IMR-90 (cell line): Measurements from ENCODE around the gene MMP25. TPM values are rescaled to one million over a fixed set of nuclear protein-coding genes. Genes with fewer than 3 reads are reported as not detected.

Experiments used
- ATAC-seq: fragments of 200-7000 bp; cut with Tn5 transposase; 2 replicates; pipeline ENCODE4 v1.9.1; 2020; ENCODE audit warnings: low read depth, mild to moderate bottlenecking, moderate library complexity
- BruUV-seq: library from RNA; stranded (reverse); fragments of 400-500 nt; replicated peaks from 2 replicates; lab custom pipeline; 2021; lab: Mats Ljungman, UMichigan
- CTCF ChIA-PET: fragments of 300-600 bp; formaldehyde crosslinking; extraction: SDS; loops from one replicate; lab custom pipeline; 2021; ENCODE audit warnings: antibody characterized with exemption; lab: Yijun Ruan, JAX
- POLR2A ChIA-PET: fragments of 300-600 bp; sonication (Branson Sonifier 250); formaldehyde crosslinking; loops from one replicate; lab custom pipeline; 2022; ENCODE audit warnings: antibody characterized with exemption; ENCODE audit not compliant: unreplicated experiment; lab: Charles Lee
- DNase-seq: peaks from one replicate; pipeline ENCODE4 v3.0.0; 2013
- H2AFZ ChIP-seq: replicated peaks from 2 replicates; pipeline ENCODE3; 2013; ENCODE audit warnings: low read length, mild to moderate bottlenecking; ENCODE audit not compliant: poor library complexity
- H2AK5ac ChIP-seq: 2 replicates; pipeline ENCODE4 v1.6.1; 2013; ENCODE audit warnings: low read depth, low read length, inconsistent platforms
- H2AK9ac ChIP-seq: replicated peaks from 2 replicates; pipeline ENCODE3; 2013; ENCODE audit warnings: mild to moderate bottlenecking, low read depth, low read length, moderate library complexity; ENCODE audit not compliant: poor library complexity
- H2BK120ac ChIP-seq: 2 replicates; pipeline ENCODE4 v1.6.1; 2013; ENCODE audit warnings: low read depth, low read length, inconsistent platforms
- H2BK15ac ChIP-seq: 3 replicates; pipeline ENCODE4 v1.6.1; 2013; ENCODE audit warnings: low read depth, low read length, inconsistent platforms
- H2BK20ac ChIP-seq: 2 replicates; pipeline ENCODE4 v1.6.1; 2013; ENCODE audit warnings: low read depth, mild to moderate bottlenecking, inconsistent platforms, low read length, moderate library complexity
- H2BK5ac ChIP-seq: 2 replicates; pipeline ENCODE4 v1.6.1; 2013; ENCODE audit warnings: mild to moderate bottlenecking, low read depth, low read length, inconsistent platforms; ENCODE audit not compliant: poor library complexity, severe bottlenecking
- H3K14ac ChIP-seq: replicated peaks from 2 replicates; pipeline ENCODE4 v1.6.1; 2013; ENCODE audit warnings: low read depth, low read length, inconsistent platforms
- H3K18ac ChIP-seq: 2 replicates; pipeline ENCODE4 v1.6.1; 2013; ENCODE audit warnings: low read depth, low read length, control low read depth
- H3K23ac ChIP-seq: 2 replicates; pipeline ENCODE4 v1.6.1; 2013; ENCODE audit warnings: low read depth, low read length, inconsistent platforms
- H3K27ac ChIP-seq: 2 replicates; pipeline ENCODE4 v1.5.1; 2013; ENCODE audit warnings: mild to moderate bottlenecking, control low read depth, low read length; ENCODE audit not compliant: insufficient read depth
- H3K27me3 ChIP-seq: 2 replicates; pipeline ENCODE4 v1.6.1; 2013; ENCODE audit warnings: low read length; ENCODE audit not compliant: control insufficient read depth, insufficient read depth
- H3K36me3 ChIP-seq: 2 replicates; pipeline ENCODE4 v1.6.1; 2013; ENCODE audit warnings: low read length, mixed read lengths; ENCODE audit not compliant: control insufficient read depth, insufficient read depth
- H3K4ac ChIP-seq: 2 replicates; pipeline ENCODE4 v1.6.1; 2013; ENCODE audit warnings: low read depth, low read length, inconsistent platforms
- H3K4me1 ChIP-seq: 2 replicates; pipeline ENCODE4 v1.6.1; 2013; ENCODE audit warnings: low read length, mixed read lengths; ENCODE audit not compliant: control insufficient read depth, insufficient read depth
- H3K4me2 ChIP-seq: 2 replicates; pipeline ENCODE4 v1.6.1; 2013; ENCODE audit warnings: low read depth, mild to moderate bottlenecking, control low read depth, low read length, moderate library complexity
- H3K4me3 ChIP-seq: 2 replicates; pipeline ENCODE4 v1.5.1; 2013; ENCODE audit warnings: low read depth, mild to moderate bottlenecking, control low read depth, low read length, moderate library complexity; ENCODE audit not compliant: insufficient read depth
- H3K56ac ChIP-seq: 2 replicates; pipeline ENCODE4 v1.6.1; 2013; ENCODE audit warnings: low read length, inconsistent platforms; ENCODE audit not compliant: insufficient read depth; ENCODE audit errors: extremely low read depth
- H3K79me1 ChIP-seq, 2 experiments: 2 replicates each; pipeline ENCODE4 v1.6.1; 2013; ENCODE audit warnings: low read length in 2 of 2, inconsistent platforms in 1 of 2, low read depth in 1 of 2
- H3K9ac ChIP-seq: 2 replicates; pipeline ENCODE4 v1.6.1; 2013; ENCODE audit warnings: low read depth, low read length, control low read depth
- H3K9me1 ChIP-seq: 2 replicates; pipeline ENCODE4 v1.6.1; 2013; ENCODE audit warnings: low read length, inconsistent platforms; ENCODE audit not compliant: insufficient read depth
- H3K9me3 ChIP-seq: 2 replicates; pipeline ENCODE4 v1.6.1; 2013; ENCODE audit warnings: low read length; ENCODE audit not compliant: control insufficient read depth, insufficient read depth
- H4K20me1 ChIP-seq: 2 replicates; pipeline ENCODE4 v1.6.1; 2013; ENCODE audit warnings: low read length, inconsistent platforms; ENCODE audit not compliant: insufficient read depth
- H4K5ac ChIP-seq: 2 replicates; pipeline ENCODE4 v1.6.1; 2013; ENCODE audit warnings: mild to moderate bottlenecking, low read depth, low read length, control low read depth
- H4K8ac ChIP-seq, 2 experiments: 2 replicates each; pipeline ENCODE4 v1.6.1; 2013; ENCODE audit warnings: low read depth in 2 of 2, low read length in 2 of 2, control low read depth in 1 of 2, inconsistent platforms in 1 of 2
- H4K91ac ChIP-seq: 2 replicates; pipeline ENCODE4 v1.6.1; 2013; ENCODE audit warnings: low read depth, low read length, inconsistent platforms; ENCODE audit not compliant: insufficient read depth
- BHLHE40 ChIP-seq: fragments of 150-350 bp; IDR thresholded peaks from 2 replicates; pipeline ENCODE4 v1.6.1; 2016; ENCODE audit warnings: mild to moderate bottlenecking, low read depth, low read length
- CEBPB ChIP-seq: IDR thresholded peaks from 2 replicates; pipeline ENCODE4 v1.6.1; 2012; ENCODE audit warnings: low read depth, low read length, improper control_type of control experiment
- CHD1 ChIP-seq: IDR thresholded peaks from 2 replicates; pipeline ENCODE4 v1.6.1; 2012; ENCODE audit warnings: low read depth, low read length, improper control_type of control experiment
- FOS ChIP-seq: fragments of 150-350 bp; IDR thresholded peaks from 2 replicates; pipeline ENCODE4 v1.6.1; 2016; ENCODE audit warnings: low read depth, low read length
- MAFK ChIP-seq: IDR thresholded peaks from 2 replicates; pipeline ENCODE4 v1.6.1; 2012; ENCODE audit warnings: low read depth, low read length, improper control_type of control experiment
- MAZ ChIP-seq: IDR thresholded peaks from 2 replicates; pipeline ENCODE4 v1.6.1; 2012; ENCODE audit warnings: low read depth, mild to moderate bottlenecking, low read length, improper control_type of control experiment, moderate library complexity, borderline replicate concordance
- MXI1 ChIP-seq: IDR thresholded peaks from 2 replicates; pipeline ENCODE4 v1.6.1; 2012; ENCODE audit warnings: low read depth, mild to moderate bottlenecking, low read length, moderate library complexity, borderline replicate concordance
- NFE2L2 ChIP-seq: fragments of 150-350 bp; IDR thresholded peaks from 2 replicates; pipeline ENCODE4 v1.6.1; 2016; ENCODE audit warnings: low read depth, mild to moderate bottlenecking, low read length
- POLR2A ChIP-seq: IDR thresholded peaks from 2 replicates; pipeline ENCODE4 v1.6.1; 2012; ENCODE audit warnings: mild to moderate bottlenecking, low read depth, low read length
- RAD21 ChIP-seq: IDR thresholded peaks from 2 replicates; pipeline ENCODE4 v1.6.1; 2012; ENCODE audit warnings: low read length, improper control_type of control experiment
- RCOR1 ChIP-seq: IDR thresholded peaks from 2 replicates; pipeline ENCODE4 v1.6.1; 2012; ENCODE audit warnings: mild to moderate bottlenecking, low read length, improper control_type of control experiment; ENCODE audit not compliant: insufficient replicate concordance
- RFX5 ChIP-seq: IDR thresholded peaks from 2 replicates; pipeline ENCODE4 v1.8.0; 2012; ENCODE audit warnings: low read depth, mild to moderate bottlenecking, low read length, moderate library complexity
- SMC3 ChIP-seq: fragments of 150-350 bp; IDR thresholded peaks from 2 replicates; pipeline ENCODE4 v1.6.1; 2016; ENCODE audit warnings: low read depth, mild to moderate bottlenecking, antibody characterized with exemption, low read length, moderate library complexity
- WGBS, 2 experiments: methylation state at CpG; one replicate each; pipeline versions ENCODE4 v1.1.5 to v1.1.7; 2013; ENCODE audit warnings: missing lambda C conversion rate in 2 of 2; ENCODE audit not compliant: insufficient read length in 1 of 2; ENCODE audit errors: extremely low coverage in 2 of 2; 5-methylcytosine and 5-hydroxymethylcytosine counted together
- dilution Hi-C: fragments of 300-500 bp; cut with HindIII; formaldehyde crosslinking; loops from one replicate; pipeline ENCODE4 v1.14.3; 2018; ENCODE audit warnings: low sequenced_read_pairs; ENCODE audit not compliant: unreplicated experiment
- in situ Hi-C: fragments of 300-500 bp; cut with MboI; formaldehyde crosslinking; loops from 3 replicates; pipeline ENCODE4 v1.14.3; 2019; ENCODE audit warnings: low sequenced_read_pairs, inconsistent platforms, mixed read lengths
- intact Hi-C: fragments of 100-400 bp; cut with micrococcal nuclease; formaldehyde crosslinking; loops from 2 replicates; pipeline ENCODE4 v1.10.0; 2022
- polyA plus RNA-seq, 3 experiments: library from polyadenylated mRNA; depleted of rRNA; stranded (reverse); fragments of >200 nt; gene quantifications; 2 replicates each; pipeline ENCODE4 v1.2.3, GENCODE V29; 2012; ENCODE audit warnings: low replicate concordance in 1 of 3
- total RNA-seq: library from RNA; depleted of rRNA; stranded (reverse); fragments of >200 nt; gene quantifications from 2 replicates; pipeline ENCODE4 v1.2.3, GENCODE V29; 2012
- TF ChIP-seq, protein P1 (sequence below): fragments of 150-350 bp; IDR thresholded peaks from 2 replicates; pipeline ENCODE4 v1.6.1; 2016; ENCODE audit warnings: low read depth, mild to moderate bottlenecking, low read length, moderate library complexity, borderline replicate concordance
- TF ChIP-seq, protein P2 (sequence below): fragments of 150-350 bp; IDR thresholded peaks from 2 replicates; pipeline ENCODE4 v1.6.1; 2017; ENCODE audit warnings: mild to moderate bottlenecking, antibody characterized with exemption, low read length, low read depth
- TF ChIP-seq, protein P3 (sequence below): conservative IDR thresholded peaks from 2 replicates; pipeline ENCODE4 v1.5.1; 2012; ENCODE audit warnings: mild to moderate bottlenecking, low read depth, low read length, improper control_type of control experiment

The MMP25 gene
- total and polyA plus RNA-seq, 2 of the 4 experiments (the other 2 are of a cell fraction), result 0.07 TPM; not detected in 1

DNA sequence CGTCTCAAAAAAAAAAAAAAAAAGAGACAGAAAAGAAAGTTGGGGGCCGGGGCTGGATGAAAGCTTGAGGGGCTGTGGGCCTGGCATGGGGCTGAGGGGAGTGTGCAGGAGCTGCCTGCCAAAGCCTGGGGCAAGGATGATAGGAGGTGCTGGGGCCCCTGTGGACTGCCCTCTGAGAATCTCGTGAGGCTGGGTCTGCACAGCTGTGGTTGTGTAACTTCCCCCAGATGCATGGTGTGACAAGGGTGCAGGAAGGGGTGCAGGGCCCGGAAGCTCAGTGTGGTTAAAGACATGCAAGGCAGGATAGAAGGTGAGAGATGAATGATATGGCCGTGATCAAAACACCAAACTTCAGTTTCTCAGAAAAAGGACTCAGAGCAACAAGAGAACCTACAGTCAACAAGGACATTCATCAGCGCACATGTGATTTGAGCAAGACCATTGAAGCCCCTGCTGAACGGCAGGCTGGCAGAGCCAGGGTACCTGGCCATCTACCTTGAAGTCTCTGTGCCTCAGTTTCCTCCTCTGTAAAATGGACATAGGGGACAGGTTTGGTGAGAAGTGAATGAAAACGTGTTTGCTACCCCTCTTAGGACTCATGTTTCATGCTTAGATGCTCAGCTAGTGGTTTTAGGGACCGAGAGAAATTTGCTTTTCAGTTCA, 28.6 kb downstream of the MMP25 start:
- Histone ChIP-seq H3K4me3 (no peak overlapping the region), H3K18ac (no peak overlapping the region), H3K36me3 (no peaks in the 10 kb centered on the region), H4K8ac (no peak overlapping the region), H2BK20ac (no peak overlapping the region), H3K4me1 (no peaks in the 10 kb centered on the region), H3K9me3 (no peaks in the 10 kb centered on the region), H4K20me1 (no peaks in the 10 kb centered on the region), H3K9me1 (peaks cover 6% of the 10 kb centered on the region; the same call in 1 of the 2 replicates), H3K56ac (no peak overlapping the region), H2BK5ac (no peak overlapping the region), H2AFZ (no peak overlapping the region), H3K9ac (no peak overlapping the region), H2AK9ac (no peak overlapping the region), H4K91ac (no peak overlapping the region), H3K27me3 (peaks cover 52% of the 10 kb centered on the region), H3K79me1 (no peaks in the 10 kb centered on the region), H3K4me2 (no peak overlapping the region), H3K23ac (no peak overlapping the region), H3K14ac (no peak overlapping the region), H3K4ac (no peak overlapping the region), H2BK15ac (no peak overlapping the region), H4K5ac (no peak overlapping the region), H2BK120ac (no peak overlapping the region), H2AK5ac (no peak overlapping the region), H3K27ac (no peak overlapping the region)
- TF ChIP-seq FOS, result no peak
- no peak for TF ChIP-seq RAD21
- TF ChIP-seq NFE2L2, result no peak
- TF ChIP-seq SMC3, result no peak
- TF ChIP-seq MAFK, result no peak
- TF ChIP-seq, protein P1, sequence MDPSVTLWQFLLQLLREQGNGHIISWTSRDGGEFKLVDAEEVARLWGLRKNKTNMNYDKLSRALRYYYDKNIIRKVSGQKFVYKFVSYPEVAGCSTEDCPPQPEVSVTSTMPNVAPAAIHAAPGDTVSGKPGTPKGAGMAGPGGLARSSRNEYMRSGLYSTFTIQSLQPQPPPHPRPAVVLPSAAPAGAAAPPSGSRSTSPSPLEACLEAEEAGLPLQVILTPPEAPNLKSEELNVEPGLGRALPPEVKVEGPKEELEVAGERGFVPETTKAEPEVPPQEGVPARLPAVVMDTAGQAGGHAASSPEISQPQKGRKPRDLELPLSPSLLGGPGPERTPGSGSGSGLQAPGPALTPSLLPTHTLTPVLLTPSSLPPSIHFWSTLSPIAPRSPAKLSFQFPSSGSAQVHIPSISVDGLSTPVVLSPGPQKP, result no peak
- no peak for TF ChIP-seq BHLHE40
- TF ChIP-seq MXI1, result no peak
- TF ChIP-seq CEBPB, result no peak
- TF ChIP-seq, protein P2, sequence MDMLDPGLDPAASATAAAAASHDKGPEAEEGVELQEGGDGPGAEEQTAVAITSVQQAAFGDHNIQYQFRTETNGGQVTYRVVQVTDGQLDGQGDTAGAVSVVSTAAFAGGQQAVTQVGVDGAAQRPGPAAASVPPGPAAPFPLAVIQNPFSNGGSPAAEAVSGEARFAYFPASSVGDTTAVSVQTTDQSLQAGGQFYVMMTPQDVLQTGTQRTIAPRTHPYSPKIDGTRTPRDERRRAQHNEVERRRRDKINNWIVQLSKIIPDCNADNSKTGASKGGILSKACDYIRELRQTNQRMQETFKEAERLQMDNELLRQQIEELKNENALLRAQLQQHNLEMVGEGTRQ, result no peak
- no peak for TF ChIP-seq CHD1
- TF ChIP-seq, protein P3, sequence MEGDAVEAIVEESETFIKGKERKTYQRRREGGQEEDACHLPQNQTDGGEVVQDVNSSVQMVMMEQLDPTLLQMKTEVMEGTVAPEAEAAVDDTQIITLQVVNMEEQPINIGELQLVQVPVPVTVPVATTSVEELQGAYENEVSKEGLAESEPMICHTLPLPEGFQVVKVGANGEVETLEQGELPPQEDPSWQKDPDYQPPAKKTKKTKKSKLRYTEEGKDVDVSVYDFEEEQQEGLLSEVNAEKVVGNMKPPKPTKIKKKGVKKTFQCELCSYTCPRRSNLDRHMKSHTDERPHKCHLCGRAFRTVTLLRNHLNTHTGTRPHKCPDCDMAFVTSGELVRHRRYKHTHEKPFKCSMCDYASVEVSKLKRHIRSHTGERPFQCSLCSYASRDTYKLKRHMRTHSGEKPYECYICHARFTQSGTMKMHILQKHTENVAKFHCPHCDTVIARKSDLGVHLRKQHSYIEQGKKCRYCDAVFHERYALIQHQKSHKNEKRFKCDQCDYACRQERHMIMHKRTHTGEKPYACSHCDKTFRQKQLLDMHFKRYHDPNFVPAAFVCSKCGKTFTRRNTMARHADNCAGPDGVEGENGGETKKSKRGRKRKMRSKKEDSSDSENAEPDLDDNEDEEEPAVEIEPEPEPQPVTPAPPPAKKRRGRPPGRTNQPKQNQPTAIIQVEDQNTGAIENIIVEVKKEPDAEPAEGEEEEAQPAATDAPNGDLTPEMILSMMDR, result no peak
- TF ChIP-seq MAZ, result no peak
- no peak for TF ChIP-seq RFX5
- TF ChIP-seq RCOR1, result no peak
- TF ChIP-seq POLR2A, result no peak
- CTCF ChIA-PET, result interaction anchor here (1.1 kb wide), 1 partner anchor 17 kb away, joined by 4 read pairs; no protein-coding TSS in a partner anchor
- dilution Hi-C loops (no loop called here), in situ Hi-C loops (no loop called here), intact Hi-C loops (no loop called here)
- no TSS peak for BruUV-seq
- ATAC-seq, result no peak
- no peak for DNase-seq
- POLR2A ChIA-PET, result no interaction called here
- WGBS, 2 experiments, result 50% methylated on average over 1 of the region's 9 CpGs; no CpG with 5 or more reads in 1 of the 2 experiments
